Astrocyte of the spinal cord (primary cell): ENCODE results near the gene APOB.

ENCODE experiments used
- DNase-seq: peaks from one replicate; pipeline ENCODE4 v3.0.0; 2011; ENCODE audit warnings: low read depth, low spot score
- H3K4me3 ChIP-seq: 2 replicates; pipeline ENCODE4 v1.5.1; 2011; ENCODE audit warnings: low read depth, mild to moderate bottlenecking, low read length, moderate library complexity
- CTCF ChIP-seq: IDR thresholded peaks from 2 replicates; pipeline ENCODE4 v1.5.1; 2012; ENCODE audit warnings: low read depth, mild to moderate bottlenecking, low read length, inconsistent platforms
- in situ Hi-C: cut with HindIII; loops from 2 replicates; pipeline ENCODE4 v1.10.0; 2017; ENCODE audit warnings: low sequenced_read_pairs

APOB gene

GRCh38 chr2:21010813-21011439 lies 32.9 kb downstream of the APOB start:
- in situ Hi-C loops: no loop called here
- H3K4me3 ChIP-seq: no peak overlapping the region
- TF ChIP-seq CTCF: no peak

GRCh38 chr2:21009662-21010225 lies 34.1 kb downstream of the APOB start:
- in situ Hi-C loops: no loop called here
- TF ChIP-seq CTCF: no peak
- H3K4me3 ChIP-seq: no peak overlapping the region
- DNase-seq: no peak

More at GRCh38 chr2:21010813-21011439, 32.9 kb downstream of the APOB start:
- no peak for DNase-seq

- in situ Hi-C loops: no loop called here
- TF ChIP-seq CTCF: no peak
- DNase-seq: no peak
- H3K4me3 ChIP-seq: no peak overlapping the region
These were observed 34.8 kb downstream of the APOB start for GRCh38 chr2:21008790-21009661.

GRCh38 chr2:21008014-21008789 lies 35.7 kb downstream of the APOB start:
- TF ChIP-seq CTCF: no peak
- no peak overlapping the region for H3K4me3 ChIP-seq
- in situ Hi-C loops: no loop called here
- no peak for DNase-seq

GRCh38 chr2:21007129-21008013 lies 36.5 kb downstream of the APOB start:
- no peak for DNase-seq
- no peak overlapping the region for H3K4me3 ChIP-seq
- in situ Hi-C loops: no loop called here
- TF ChIP-seq CTCF: no peak
